Lower lobe of right lung (tissue), 2 donors: ENCODE results near the gene OSBPL2. TPM values are rescaled to one million over a fixed set of nuclear protein-coding genes. Genes with fewer than 3 reads are reported as not detected.

Source experiments
- ATAC-seq, 2 donors: fragments of 200-7000 bp; cut with Tn5 transposase; one replicate each; pipeline ENCODE4 v1.9.1; 2020 to 2022; ENCODE audit warnings: mild to moderate bottlenecking in 2 of 2, moderate library complexity in 2 of 2
- DNase-seq: peaks from one replicate; pipeline ENCODE4 v3.0.0-alpha.2; 2020
- H3K27ac ChIP-seq: fragments of 200-600 bp; one replicate; pipeline ENCODE4 v1.8.0; 2022
- H3K27me3 ChIP-seq: fragments of 200-600 bp; one replicate; pipeline ENCODE4 v1.8.0; 2022; ENCODE audit warnings: low read depth
- H3K36me3 ChIP-seq: fragments of 200-600 bp; one replicate; pipeline ENCODE4 v1.8.0; 2022; ENCODE audit warnings: mild to moderate bottlenecking
- H3K4me1 ChIP-seq: fragments of 200-600 bp; one replicate; pipeline ENCODE4 v1.8.0; 2022
- H3K4me3 ChIP-seq: fragments of 200-600 bp; one replicate; pipeline ENCODE4 v1.8.0; 2022; ENCODE audit warnings: mild to moderate bottlenecking
- H3K9me3 ChIP-seq: fragments of 200-600 bp; one replicate; pipeline ENCODE4 v1.8.0; 2022
- intact Hi-C: fragments of 100-400 bp; cut with DNase I; formaldehyde crosslinking; loops from one replicate; pipeline ENCODE4 v1.11.0; 2022
- total RNA-seq: library from RNA; stranded (reverse); fragmentation: NEBNext Ultra II Directional; extraction: Animal tissue kit (Norgen Biotek cat#: 25700); gene quantifications from one replicate; pipeline ENCODE4 v1.2.1, GENCODE V29; 2021
- TF ChIP-seq, protein P1 (sequence below): fragments of 200-600 bp; IDR thresholded peaks from one replicate; pipeline ENCODE4 v1.8.0; 2022; ENCODE audit warnings: antibody characterized with exemption, mild to moderate bottlenecking
- donor health status: DM: no; HTN: yes; CAD: no; lungs with severe emphysema.

Gene OSBPL2
- total RNA-seq, 1 donor from 2014 or later: 56.0 TPM

DNA sequence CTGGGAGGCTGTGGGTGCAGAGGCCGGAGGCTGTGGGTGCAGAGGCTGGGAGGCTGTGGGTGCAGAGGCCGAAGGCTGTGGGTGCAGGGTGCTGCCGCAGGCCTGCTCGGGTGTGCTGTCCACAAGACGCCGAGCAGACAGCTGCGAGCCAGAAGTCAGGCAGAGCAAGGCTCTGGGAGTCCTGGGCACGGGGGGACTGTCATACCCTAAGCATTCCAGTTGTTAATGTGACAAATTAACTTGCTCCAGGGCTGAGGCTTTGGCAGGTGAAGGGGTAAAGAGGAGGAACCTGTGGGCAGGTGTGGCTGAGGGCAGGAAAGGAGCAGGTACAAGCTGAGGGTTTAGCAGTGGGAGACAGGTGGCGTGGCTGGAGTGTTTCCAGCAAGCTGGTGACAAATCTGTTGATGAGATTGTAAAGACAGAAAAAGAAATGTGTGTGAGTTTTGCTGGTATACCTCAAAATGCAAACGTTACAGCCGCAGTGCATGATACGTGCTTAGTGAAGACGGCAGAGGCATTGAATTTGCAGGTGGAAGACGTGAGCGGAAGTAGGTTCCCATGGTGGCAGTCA is 50.3 kb downstream of the OSBPL2 start:
- TF ChIP-seq, protein P1, sequence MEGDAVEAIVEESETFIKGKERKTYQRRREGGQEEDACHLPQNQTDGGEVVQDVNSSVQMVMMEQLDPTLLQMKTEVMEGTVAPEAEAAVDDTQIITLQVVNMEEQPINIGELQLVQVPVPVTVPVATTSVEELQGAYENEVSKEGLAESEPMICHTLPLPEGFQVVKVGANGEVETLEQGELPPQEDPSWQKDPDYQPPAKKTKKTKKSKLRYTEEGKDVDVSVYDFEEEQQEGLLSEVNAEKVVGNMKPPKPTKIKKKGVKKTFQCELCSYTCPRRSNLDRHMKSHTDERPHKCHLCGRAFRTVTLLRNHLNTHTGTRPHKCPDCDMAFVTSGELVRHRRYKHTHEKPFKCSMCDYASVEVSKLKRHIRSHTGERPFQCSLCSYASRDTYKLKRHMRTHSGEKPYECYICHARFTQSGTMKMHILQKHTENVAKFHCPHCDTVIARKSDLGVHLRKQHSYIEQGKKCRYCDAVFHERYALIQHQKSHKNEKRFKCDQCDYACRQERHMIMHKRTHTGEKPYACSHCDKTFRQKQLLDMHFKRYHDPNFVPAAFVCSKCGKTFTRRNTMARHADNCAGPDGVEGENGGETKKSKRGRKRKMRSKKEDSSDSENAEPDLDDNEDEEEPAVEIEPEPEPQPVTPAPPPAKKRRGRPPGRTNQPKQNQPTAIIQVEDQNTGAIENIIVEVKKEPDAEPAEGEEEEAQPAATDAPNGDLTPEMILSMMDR: no peak
- Histone ChIP-seq H3K27me3 (no peaks in the 10 kb centered on the region), H3K9me3 (no peaks in the 10 kb centered on the region), H3K4me1 (no peaks in the 10 kb centered on the region), H3K27ac (no peak overlapping the region), H3K36me3 (peaks cover 89% of the 10 kb centered on the region), H3K4me3 (no peak overlapping the region)
- no peak for ATAC-seq
- DNase-seq: no peak
- intact Hi-C loops: no loop called here

DNA sequence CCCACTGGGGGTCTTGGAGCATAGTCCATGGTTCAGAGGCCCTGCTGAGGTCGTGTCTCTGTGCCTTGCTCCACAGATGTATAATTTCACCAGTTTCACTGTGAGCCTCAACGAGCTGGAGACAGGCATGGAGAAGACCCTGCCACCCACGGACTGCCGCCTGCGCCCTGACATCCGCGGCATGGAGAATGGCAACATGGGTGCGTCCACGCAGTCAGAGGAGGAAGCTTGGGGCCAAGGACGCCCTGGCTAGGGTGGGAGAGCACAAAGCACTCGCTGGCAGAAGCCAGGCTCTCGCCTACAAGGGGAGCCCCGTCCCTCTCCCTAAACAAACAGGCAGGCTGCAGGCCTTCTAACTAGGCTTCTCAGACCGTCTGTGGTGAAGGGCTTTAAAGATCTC is 50.8 kb downstream of the OSBPL2 start:
- DNase-seq (no peak), ATAC-seq (no peak)
- Histone ChIP-seq H3K27ac (no peak overlapping the region), H3K36me3 (peaks cover 89% of the 10 kb centered on the region), H3K9me3 (no peaks in the 10 kb centered on the region), H3K4me3 (no peak overlapping the region), H3K4me1 (no peaks in the 10 kb centered on the region), H3K27me3 (no peaks in the 10 kb centered on the region)
- intact Hi-C loops: no loop called here
- TF ChIP-seq, protein P1: no peak

DNA sequence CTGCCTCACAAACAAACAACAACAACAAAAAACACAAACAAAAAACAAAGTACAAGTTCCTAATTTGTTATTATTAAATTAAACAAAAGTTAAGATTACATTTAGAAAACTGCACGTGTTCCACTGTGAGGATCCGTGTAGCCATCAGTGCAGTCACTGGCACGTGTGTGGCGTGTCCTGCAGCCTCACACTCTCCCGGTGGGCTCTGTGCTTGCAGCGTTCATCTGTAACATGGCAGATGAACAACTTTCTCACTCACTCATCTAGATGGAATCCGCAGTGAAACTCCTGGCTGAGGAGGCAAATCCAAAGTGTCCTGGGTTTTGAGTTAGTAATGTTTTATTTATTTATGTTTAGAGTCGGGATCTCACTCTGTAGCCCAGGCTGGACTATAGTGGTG is 51.6 kb downstream of the OSBPL2 start:
- ATAC-seq (no peak), DNase-seq (no peak)
- Histone ChIP-seq H3K36me3 (peaks cover 87% of the 10 kb centered on the region), H3K4me1 (no peaks in the 10 kb centered on the region), H3K27me3 (no peaks in the 10 kb centered on the region), H3K27ac (no peak overlapping the region), H3K4me3 (no peak overlapping the region), H3K9me3 (no peaks in the 10 kb centered on the region)
- intact Hi-C loops: no loop called here
- TF ChIP-seq, protein P1: no peak

DNA sequence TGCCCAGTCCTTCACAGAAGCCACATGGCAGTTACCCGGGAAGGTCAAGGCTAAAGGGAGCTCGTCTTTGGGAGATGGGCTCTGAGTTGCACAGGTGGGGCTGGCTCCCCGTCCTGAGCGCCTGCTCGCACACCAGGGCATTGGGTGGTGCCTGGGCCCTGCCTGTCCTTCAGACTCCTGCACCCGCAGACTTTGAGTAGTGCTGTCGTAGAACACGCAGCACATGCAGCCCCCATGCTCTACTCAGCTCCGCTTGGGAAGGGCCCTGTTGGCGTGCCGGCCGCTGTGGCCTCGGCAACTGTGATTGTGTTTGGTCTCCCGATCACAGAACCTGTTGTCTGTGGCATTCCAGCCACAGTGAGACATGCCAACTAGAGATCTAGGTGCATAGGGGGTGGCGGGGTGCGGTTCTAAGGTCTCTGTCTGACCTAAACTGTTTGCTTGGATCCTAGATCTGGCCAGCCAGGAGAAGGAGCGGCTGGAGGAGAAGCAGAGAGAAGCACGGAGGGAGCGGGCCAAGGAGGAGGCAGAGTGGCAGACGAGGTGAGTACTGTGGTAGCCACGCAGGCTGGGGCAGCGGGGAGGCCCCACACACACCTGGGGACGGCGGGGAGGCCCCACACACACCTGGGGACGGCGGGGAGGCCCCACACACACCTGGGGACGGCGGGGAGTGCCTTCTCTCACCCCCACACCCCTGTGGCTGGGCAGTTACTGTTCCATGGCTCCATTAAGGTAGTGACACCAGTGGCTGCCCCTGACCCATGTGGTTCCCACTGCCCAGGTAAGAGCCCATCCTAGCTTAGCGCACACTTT is 53.1 kb downstream of the OSBPL2 start:
- Histone ChIP-seq H3K36me3 (peaks cover 86% of the 10 kb centered on the region), H3K27me3 (no peaks in the 10 kb centered on the region), H3K27ac (no peak overlapping the region), H3K9me3 (no peaks in the 10 kb centered on the region), H3K4me3 (no peak overlapping the region), H3K4me1 (no peaks in the 10 kb centered on the region)
- TF ChIP-seq, protein P1: no peak
- intact Hi-C loops: no loop called here
- peak; percentile 16 to 58 for ATAC-seq
- DNase-seq: no peak

DNA sequence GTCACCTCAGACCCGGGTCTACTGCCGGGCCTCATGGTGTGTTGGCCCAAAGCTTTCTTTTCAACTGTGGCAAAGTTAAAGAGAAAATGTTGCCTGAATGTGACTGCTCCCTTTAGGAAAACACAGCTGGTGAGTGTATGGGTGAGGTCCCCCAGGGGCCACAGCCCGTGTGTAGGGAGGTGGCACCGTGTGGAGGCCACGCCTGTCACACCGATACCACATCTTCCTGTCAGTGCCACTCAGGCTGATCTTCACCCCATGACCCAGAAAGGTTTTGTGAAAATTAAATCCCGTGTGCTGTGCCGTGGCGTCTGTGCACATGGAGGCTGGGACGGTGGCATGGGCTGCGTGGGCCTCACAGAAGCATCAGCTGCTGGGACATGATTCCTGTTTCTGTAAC is 53.8 kb downstream of the OSBPL2 start:
- TF ChIP-seq, protein P1: no peak
- ATAC-seq (peak; percentile 14 to 15), DNase-seq (no peak)
- Histone ChIP-seq H3K36me3 (peaks cover 87% of the 10 kb centered on the region), H3K27ac (no peak overlapping the region), H3K27me3 (no peaks in the 10 kb centered on the region), H3K4me3 (no peak overlapping the region), H3K9me3 (no peaks in the 10 kb centered on the region), H3K4me1 (no peaks in the 10 kb centered on the region)
- intact Hi-C loops: no loop called here
